ENCODE data around the gene TIMM22. TPM values are rescaled to one million over a fixed set of nuclear protein-coding genes. Genes with fewer than 3 reads are reported as not detected.
"Not testable (repeated sequence)": the region's sequence is repeated elsewhere in the genome, so short reads cannot be mapped to it uniquely, and the experiment has no call there.

TIMM22 gene
- total RNA-seq, 1 experiment from 2014 or later: 23.2 TPM

DNA sequence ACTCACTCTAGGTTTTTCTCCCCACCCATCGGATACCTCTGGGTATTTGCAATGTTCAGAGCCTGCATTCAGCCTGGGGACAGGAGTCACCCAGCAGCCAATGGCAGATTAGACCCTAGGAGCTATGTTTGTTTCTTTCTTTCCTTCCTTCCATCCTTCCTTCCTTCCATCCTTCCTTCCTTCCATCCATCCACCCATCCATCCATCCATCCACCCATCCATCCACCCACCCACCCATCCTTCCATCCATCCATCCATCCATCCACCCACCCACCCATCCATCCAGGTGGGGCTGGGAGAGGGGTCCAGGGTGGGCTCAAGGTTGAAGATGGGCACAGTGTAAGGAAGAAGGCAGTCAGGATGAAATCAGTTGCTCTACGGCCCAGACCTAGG is 39.9 kb downstream of the TIMM22 start:
- Histone ChIP-seq H3K4me3 (no peak overlapping the region), H3K36me3 (0 out of 2 replicates have a peak, but pooled peaks cover 2% of the 10 kb centered on the region), H3K27me3 (replicated peaks) (no peaks in the 10 kb centered on the region), H3K27ac (no peak overlapping the region), H3K9me3 (replicated peaks) (no peaks in the 10 kb centered on the region), H3K4me1 (replicated peaks) (no peaks in the 10 kb centered on the region)
- no peak for DNase-seq (ENCODE audit: low read depth in 1 of 2, low spot score in 2 of 2)

DNA sequence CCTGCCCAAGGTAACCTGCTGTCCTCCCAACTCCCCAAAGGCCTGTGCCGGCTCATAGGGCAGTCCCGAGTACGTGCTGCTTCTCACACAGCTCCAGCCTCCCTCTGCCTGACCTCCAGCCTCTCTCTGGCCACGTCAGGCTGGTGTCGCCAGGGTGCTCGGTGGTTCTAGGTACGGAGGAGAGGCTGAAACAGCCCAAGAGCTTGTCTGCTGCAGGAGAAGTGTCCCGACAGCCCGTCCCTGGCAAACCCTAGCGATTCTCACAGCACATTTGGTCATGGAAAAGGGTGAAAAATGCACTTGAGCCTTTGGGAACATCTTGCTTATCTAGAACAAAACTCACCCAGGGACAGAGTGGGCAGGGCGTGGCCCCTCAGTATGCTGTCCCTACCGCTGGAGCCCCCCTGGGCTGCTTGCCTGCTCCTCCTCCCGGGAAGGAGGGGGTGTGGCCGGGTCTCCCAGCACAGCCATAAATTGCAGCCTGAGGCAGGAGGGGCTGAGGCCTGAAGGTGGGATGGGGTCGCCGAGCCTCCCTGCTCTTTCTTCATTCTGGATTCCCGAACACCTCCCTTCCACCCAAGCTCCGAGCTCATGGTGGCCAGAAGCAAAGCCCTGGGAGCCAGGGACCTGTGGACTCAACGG is 40.4 kb downstream of the TIMM22 start:
- peaks cover 3% of the 10 kb centered on the region; the same call in 1 of the 2 replicates for H3K36me3 ChIP-seq
- no peaks in the 10 kb centered on the region for H3K4me1 ChIP-seq (replicated peaks)
- H3K27me3 ChIP-seq (replicated peaks): no peaks in the 10 kb centered on the region
- no peak overlapping the region for H3K27ac ChIP-seq
- no peaks in the 10 kb centered on the region for H3K9me3 ChIP-seq (replicated peaks)
- DNase-seq (ENCODE audit: low read depth in 1 of 2, low spot score in 2 of 2): no peak
- H3K4me3 ChIP-seq: no peak overlapping the region

DNA sequence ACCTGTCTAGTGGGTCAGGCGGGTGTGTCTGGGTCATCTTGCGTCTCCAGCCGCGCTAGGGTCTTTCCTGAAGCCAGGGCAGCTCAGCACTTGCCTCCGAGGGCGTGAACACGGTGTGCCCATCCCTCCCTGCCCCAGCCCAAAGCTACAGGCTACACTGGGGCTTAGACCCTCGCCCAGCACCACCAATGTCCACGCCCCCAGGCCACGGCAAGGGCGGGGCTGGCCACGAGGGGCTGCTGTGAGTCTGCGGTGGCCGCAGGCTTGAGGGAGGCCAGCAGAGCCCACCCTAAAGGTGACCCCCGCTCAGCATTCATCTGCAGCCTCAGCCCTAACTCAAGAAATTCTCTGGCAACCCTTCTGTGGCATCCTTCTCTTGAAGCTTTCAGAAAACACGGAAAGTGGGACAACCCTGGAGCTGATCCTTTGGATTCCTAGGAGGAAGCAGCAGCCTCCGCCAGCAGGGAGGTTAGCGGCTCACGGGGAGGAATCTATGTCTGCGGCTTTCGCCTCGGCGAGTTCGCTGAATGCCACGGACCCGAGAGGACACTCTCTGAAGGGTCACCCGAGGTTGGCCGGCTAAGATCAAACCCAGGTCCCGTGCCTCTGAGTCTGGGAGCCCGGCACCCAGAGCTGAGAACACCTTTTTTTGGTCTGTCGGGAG is 41.7 kb downstream of the TIMM22 start:
- no peaks in the 10 kb centered on the region for H3K4me1 ChIP-seq (replicated peaks)
- no peaks in the 10 kb centered on the region for H3K9me3 ChIP-seq (replicated peaks)
- no peaks in the 10 kb centered on the region for H3K27me3 ChIP-seq (replicated peaks)
- DNase-seq (ENCODE audit: low read depth in 1 of 2, low spot score in 2 of 2): no peak
- peaks cover 5% of the 10 kb centered on the region; the same call in 1 of the 2 replicates for H3K36me3 ChIP-seq
- no peak overlapping the region for H3K27ac ChIP-seq
- H3K4me3 ChIP-seq: no peak overlapping the region

- Histone ChIP-seq H3K9me3 (replicated peaks) (no peaks in the 10 kb centered on the region), H3K27ac (no peak overlapping the region), H3K4me3 (no peak overlapping the region), H3K27me3 (replicated peaks) (no peaks in the 10 kb centered on the region), H3K36me3 (peaks cover 5% of the 10 kb centered on the region; the same call in 1 of the 2 replicates), H3K4me1 (replicated peaks) (no peaks in the 10 kb centered on the region)
- no peak for DNase-seq (ENCODE audit: low read depth in 1 of 2, low spot score in 2 of 2)
Observed at GRCh38 chr17:1039123-1039507, 42.2 kb downstream of the TIMM22 start.

- H3K4me3 ChIP-seq: no peak overlapping the region
- H3K4me1 ChIP-seq (replicated peaks): no peaks in the 10 kb centered on the region
- DNase-seq (ENCODE audit: low read depth in 1 of 2, low spot score in 2 of 2): no peak
- H3K27me3 ChIP-seq (replicated peaks): no peaks in the 10 kb centered on the region
- H3K27ac ChIP-seq: no peak overlapping the region
- no peaks in the 10 kb centered on the region for H3K9me3 ChIP-seq (replicated peaks)
- H3K36me3 ChIP-seq: peaks cover 5% of the 10 kb centered on the region; the same call in 1 of the 2 replicates
Observed at GRCh38 chr17:1039511-1040215, 42.7 kb downstream of the TIMM22 start.

- Histone ChIP-seq H3K36me3 (peaks cover 5% of the 10 kb centered on the region; the same call in 1 of the 2 replicates), H3K9me3 (replicated peaks) (no peaks in the 10 kb centered on the region), H3K4me1 (replicated peaks) (no peaks in the 10 kb centered on the region), H3K27me3 (replicated peaks) (no peaks in the 10 kb centered on the region), H3K27ac (no peak overlapping the region), H3K4me3 (no peak overlapping the region)
- no peak for DNase-seq (ENCODE audit: low read depth in 1 of 2, low spot score in 2 of 2)
Observed at GRCh38 chr17:1040216-1040600, 43.3 kb downstream of the TIMM22 start.

GRCh38 chr17:1041746-1042145 is 44.8 kb downstream of the TIMM22 start:
- Histone ChIP-seq H3K27ac (no peak overlapping the region), H3K4me1 (replicated peaks) (no peaks in the 10 kb centered on the region), H3K27me3 (replicated peaks) (no peaks in the 10 kb centered on the region), H3K9me3 (replicated peaks) (no peaks in the 10 kb centered on the region), H3K4me3 (no peak overlapping the region), H3K36me3 (peaks cover 5% of the 10 kb centered on the region; the same call in 1 of the 2 replicates)
- DNase-seq (ENCODE audit: low read depth in 1 of 2, low spot score in 2 of 2): no peak

DNA sequence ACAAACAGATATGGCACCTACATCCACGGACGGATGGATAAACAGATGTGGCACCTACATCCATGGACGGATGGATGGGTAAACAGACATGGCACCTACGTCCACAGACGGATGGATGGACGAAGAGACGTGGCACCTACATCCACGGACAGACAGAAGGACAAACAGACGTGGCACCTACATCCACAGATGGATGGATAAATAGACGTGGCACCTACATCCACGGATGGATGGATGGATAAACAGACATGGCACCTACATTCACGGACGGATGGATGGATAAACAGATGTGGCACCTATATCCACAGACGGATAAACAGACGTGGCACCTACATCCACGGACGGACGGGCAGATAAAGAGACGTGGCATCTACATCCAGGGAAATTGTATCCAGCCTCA is 45.6 kb downstream of the TIMM22 start:
- no peaks in the 10 kb centered on the region for H3K4me1 ChIP-seq (replicated peaks)
- peaks cover 5% of the 10 kb centered on the region; the same call in 1 of the 2 replicates for H3K36me3 ChIP-seq
- no peaks in the 10 kb centered on the region for H3K9me3 ChIP-seq (replicated peaks)
- no peak for DNase-seq (ENCODE audit: low read depth in 1 of 2, low spot score in 2 of 2)
- H3K27ac ChIP-seq: no peak overlapping the region
- no peak overlapping the region for H3K4me3 ChIP-seq
- H3K27me3 ChIP-seq (replicated peaks): no peaks in the 10 kb centered on the region

DNA sequence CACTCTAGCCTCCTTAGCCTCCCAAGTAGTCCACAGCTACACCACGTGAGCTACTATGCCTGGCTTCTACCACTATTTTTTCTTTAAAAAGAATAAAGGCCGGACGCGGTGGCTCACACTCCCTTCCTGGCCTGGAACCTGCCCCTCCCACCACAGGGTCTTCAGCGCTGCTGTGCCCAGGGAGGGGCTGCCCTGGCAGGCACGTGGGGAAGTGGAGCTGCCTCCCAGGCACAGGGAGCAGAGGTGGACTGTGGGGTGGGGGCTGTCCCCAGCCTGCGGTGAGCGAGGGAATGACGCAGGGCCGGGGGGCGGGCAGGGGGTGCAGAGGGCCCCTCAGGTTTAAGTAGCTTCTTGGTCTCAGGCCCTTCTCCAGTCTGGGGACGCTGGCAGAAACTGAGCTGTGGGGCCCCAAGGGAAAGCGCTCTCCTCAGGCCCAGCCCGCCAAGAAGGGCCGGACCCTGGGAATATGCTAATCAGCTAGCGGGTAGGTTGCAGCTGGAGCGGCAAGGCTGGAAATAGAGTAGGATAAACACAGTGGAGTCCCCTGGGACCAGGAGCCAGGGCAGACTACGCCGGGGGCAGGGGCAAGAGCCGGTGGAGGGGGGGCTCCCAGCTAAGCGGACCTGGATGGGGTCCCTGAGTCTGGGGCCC is 46.8 kb downstream of the TIMM22 start:
- Histone ChIP-seq H3K27me3 (replicated peaks) (no peaks in the 10 kb centered on the region), H3K27ac (no peak overlapping the region), H3K36me3 (peaks cover 5% of the 10 kb centered on the region; the same call in 1 of the 2 replicates), H3K9me3 (replicated peaks) (no peaks in the 10 kb centered on the region), H3K4me3 (no peak overlapping the region), H3K4me1 (replicated peaks) (no peaks in the 10 kb centered on the region)
- DNase-seq (ENCODE audit: low read depth in 1 of 2, low spot score in 2 of 2): no peak

DNA sequence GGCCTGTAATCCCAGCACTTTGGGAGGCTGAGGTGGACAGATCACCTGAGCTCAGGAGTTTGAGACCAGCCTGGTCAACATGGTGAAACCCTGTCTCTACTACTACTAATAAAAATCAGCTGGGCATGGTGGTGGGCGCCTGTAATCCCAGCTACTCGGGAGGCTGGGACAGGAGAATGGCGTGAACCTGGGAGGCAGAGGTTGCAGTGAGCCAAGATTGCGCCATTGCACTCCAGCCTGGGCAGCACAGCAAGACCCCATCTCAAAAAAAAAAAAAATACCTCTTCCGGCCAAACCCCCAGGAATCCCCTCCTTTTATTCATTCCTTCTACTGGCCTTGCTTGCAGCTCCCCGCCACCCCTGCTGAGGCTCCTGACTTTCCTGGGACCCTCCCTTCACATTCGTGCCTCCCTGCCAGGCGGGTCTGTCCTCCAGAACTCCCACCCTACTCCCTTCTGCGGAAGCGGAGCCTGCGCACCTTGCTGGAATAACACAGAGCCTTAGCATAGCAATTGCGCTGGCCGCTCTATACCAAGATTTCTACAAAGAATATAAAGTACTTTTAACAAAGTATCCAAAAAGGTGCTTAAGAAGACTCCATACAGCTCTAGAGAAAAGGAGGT is 47.6 kb downstream of the TIMM22 start:
- H3K27ac ChIP-seq; H3K36me3 ChIP-seq; H3K9me3 ChIP-seq (replicated peaks); DNase-seq (ENCODE audit: low read depth in 1 of 2, low spot score in 2 of 2); H3K4me1 ChIP-seq (replicated peaks); H3K4me3 ChIP-seq; H3K27me3 ChIP-seq (replicated peaks): not testable (repeated sequence)

DNA sequence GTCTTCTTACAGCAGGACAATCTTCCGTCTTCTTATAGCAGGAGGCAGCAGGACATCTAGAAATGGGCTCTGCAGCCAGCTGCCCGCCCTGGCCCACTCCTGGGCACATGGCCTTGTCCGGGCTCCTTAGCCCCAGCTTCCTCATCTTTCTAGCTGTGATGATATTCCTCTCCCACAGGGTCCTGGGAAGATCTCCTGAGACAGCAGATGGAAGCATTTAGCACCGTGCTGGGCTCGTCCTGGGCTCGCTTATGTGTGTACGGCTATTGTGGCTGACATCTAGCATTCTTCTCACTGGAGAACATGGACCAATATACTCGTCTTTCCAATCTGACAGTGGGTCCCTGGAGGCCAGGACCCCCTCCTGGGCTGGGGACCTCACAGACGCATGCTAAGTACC is 48.5 kb downstream of the TIMM22 start:
- H3K4me3 ChIP-seq: no peak overlapping the region
- H3K4me1 ChIP-seq (replicated peaks): no peaks in the 10 kb centered on the region
- no peaks in the 10 kb centered on the region for H3K27me3 ChIP-seq (replicated peaks)
- no peak overlapping the region for H3K27ac ChIP-seq
- H3K9me3 ChIP-seq (replicated peaks): no peaks in the 10 kb centered on the region
- no peak for DNase-seq (ENCODE audit: low read depth in 1 of 2, low spot score in 2 of 2)
- peaks cover 5% of the 10 kb centered on the region; the same call in 1 of the 2 replicates for H3K36me3 ChIP-seq

GRCh38 chr17:1047177-1047878 is 50.4 kb downstream of the TIMM22 start:
- Histone ChIP-seq H3K4me1 (replicated peaks) (no peaks in the 10 kb centered on the region), H3K27ac (no peak overlapping the region), H3K36me3 (peaks cover 2% of the 10 kb centered on the region; the same call in 1 of the 2 replicates), H3K9me3 (replicated peaks) (no peaks in the 10 kb centered on the region), H3K27me3 (replicated peaks) (no peaks in the 10 kb centered on the region), H3K4me3 (no peak overlapping the region)
- DNase-seq (ENCODE audit: low read depth in 1 of 2, low spot score in 2 of 2): no peak

DNA sequence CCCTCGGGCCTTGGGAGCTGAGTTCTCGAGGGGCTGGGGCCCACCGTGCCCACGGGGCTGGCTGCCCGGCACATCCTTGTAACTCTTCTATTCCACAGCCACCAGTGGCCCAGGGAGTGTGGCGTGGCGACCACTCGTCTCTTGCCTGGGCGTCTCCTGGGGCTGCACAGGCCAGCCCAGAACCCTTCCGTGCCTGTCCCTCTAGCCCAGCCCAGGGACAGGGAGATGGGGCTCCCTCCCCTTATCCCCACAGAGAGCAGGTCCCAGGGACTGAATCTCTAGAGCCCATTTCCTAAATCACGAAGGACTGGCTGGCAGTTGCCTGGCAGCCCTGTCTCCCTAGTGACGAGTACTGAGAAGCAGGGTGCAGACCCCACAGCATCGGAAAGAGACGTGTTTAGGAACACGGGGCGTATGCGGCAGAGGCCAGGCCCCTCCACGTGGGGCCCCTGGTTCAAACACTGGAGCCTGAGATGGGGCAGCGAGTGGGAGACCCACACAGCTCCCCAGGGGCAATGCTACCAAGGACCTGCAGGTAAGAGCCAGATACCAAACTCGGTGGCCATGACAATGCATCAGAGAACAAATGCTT is 51.0 kb downstream of the TIMM22 start:
- Histone ChIP-seq H3K27ac (no peak overlapping the region), H3K9me3 (replicated peaks) (no peaks in the 10 kb centered on the region), H3K27me3 (replicated peaks) (no peaks in the 10 kb centered on the region), H3K4me1 (replicated peaks) (no peaks in the 10 kb centered on the region), H3K36me3 (no peaks in the 10 kb centered on the region), H3K4me3 (no peak overlapping the region)
- no peak for DNase-seq (ENCODE audit: low read depth in 1 of 2, low spot score in 2 of 2)

Data from SJSA1 (cell line).